ENCODE results near the gene GZMB.
"Not testable (repeated sequence)": the region's sequence is repeated elsewhere in the genome, so short reads cannot be mapped to it uniquely, and the experiment has no call there.

The GZMB gene

GRCh38 chr14:24634158-24634557, at the start of gene GZMB:
GZMB (minus strand) TSS chr14:24634190; CDS start chr14:24634160, 30 bp downstream.
- no peak for DNase-seq

GRCh38 chr14:24681056-24681455, 47.1 kb upstream of the GZMB start:
- DNase-seq = no peak

- DNase-seq = no peak
Observed at GRCh38 chr14:24680516-24680915, 46.5 kb upstream of the GZMB start.

GRCh38 chr14:24679248-24679961, 45.4 kb upstream of the GZMB start:
- no peak for DNase-seq

GRCh38 chr14:24678801-24679247, 44.8 kb upstream of the GZMB start:
- DNase-seq = peak; percentile 94

GRCh38 chr14:24677956-24678355, 44.0 kb upstream of the GZMB start:
- DNase-seq = no peak

GRCh38 chr14:24674204-24674970, 40.4 kb upstream of the GZMB start:
- DNase-seq = no peak

- no peak for DNase-seq
Observed at GRCh38 chr14:24673534-24674203, 39.7 kb upstream of the GZMB start.

- no peak for DNase-seq
Observed at GRCh38 chr14:24673059-24673458, 39.1 kb upstream of the GZMB start.

GRCh38 chr14:24670594-24670993, 36.6 kb upstream of the GZMB start:
- DNase-seq = no peak

GRCh38 chr14:24669651-24670050, 35.7 kb upstream of the GZMB start:
- no peak for DNase-seq

- DNase-seq = no peak
Observed at GRCh38 chr14:24665440-24665991, 31.5 kb upstream of the GZMB start.

GRCh38 chr14:24664366-24664765, 30.4 kb upstream of the GZMB start:
- DNase-seq = no peak

- no peak for DNase-seq
Observed at GRCh38 chr14:24662753-24663152, 28.8 kb upstream of the GZMB start.

GRCh38 chr14:24659916-24660570, 26.1 kb upstream of the GZMB start:
- DNase-seq = no peak

GRCh38 chr14:24648361-24648760, 14.4 kb upstream of the GZMB start:
- not testable (repeated sequence) for DNase-seq

- DNase-seq = no peak
Observed at GRCh38 chr14:24639905-24640304, 5.9 kb upstream of the GZMB start.

GRCh38 chr14:24639270-24639669, 5.3 kb upstream of the GZMB start:
- no peak for DNase-seq

- DNase-seq = no peak
Observed at GRCh38 chr14:24633353-24633752, 637 bp downstream of the GZMB start.

- no peak for DNase-seq
Observed at GRCh38 chr14:24632761-24633160, 1.2 kb downstream of the GZMB start.

GRCh38 chr14:24632336-24632735, 1.7 kb downstream of the GZMB start:
- DNase-seq = no peak

- DNase-seq = no peak
Observed at GRCh38 chr14:24631749-24632335, 2.1 kb downstream of the GZMB start.
